GM21786 (cell line): ENCODE measurements around the gene PTPA.
"Not testable (repeated sequence)": the region's sequence is repeated elsewhere in the genome, so short reads cannot be mapped to it uniquely, and the experiment has no call there.

Experiments
- ATAC-seq: cut with Tn5 transposase; IDR thresholded peaks from one replicate; pipeline ENCODE4 v1.9.1; 2021; ENCODE audit not compliant: unreplicated experiment

Gene PTPA

DNA sequence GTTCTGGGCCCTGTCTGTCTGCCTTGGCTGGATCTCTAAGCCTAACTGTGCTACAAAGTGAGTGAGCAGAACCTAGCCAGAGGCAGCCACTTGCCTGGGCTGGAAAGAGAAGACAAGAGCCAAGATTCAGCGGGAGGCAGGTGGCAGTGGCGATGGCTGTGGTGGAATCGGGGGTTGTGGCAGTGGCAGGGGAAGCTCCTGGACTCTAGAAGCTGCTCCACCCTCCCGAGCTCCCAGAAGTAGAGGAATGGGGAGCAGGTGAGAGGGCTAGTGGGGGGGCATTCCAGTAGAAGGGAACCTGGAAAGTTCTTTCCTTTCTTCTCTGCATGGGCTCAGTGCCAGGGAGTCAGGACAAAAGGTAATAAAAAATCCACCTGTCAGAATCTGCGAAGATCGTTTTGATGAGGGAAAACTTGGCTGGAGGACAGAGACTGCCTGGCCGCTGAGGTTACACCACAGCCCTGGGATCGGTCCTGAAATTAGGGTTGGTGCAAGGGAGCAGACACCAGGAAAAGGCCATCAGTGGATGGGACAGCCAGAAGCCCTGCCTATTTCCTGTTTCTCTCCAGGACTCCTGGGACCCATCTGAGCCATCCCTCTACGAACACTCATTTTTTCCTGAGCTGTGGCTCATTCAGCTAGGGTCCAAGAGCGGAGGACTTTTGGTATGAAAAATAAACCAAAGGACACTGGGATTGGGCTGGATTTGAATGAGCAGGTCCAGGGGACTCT is 2.2 kb upstream of the PTPA start:
- no peak for ATAC-seq

DNA sequence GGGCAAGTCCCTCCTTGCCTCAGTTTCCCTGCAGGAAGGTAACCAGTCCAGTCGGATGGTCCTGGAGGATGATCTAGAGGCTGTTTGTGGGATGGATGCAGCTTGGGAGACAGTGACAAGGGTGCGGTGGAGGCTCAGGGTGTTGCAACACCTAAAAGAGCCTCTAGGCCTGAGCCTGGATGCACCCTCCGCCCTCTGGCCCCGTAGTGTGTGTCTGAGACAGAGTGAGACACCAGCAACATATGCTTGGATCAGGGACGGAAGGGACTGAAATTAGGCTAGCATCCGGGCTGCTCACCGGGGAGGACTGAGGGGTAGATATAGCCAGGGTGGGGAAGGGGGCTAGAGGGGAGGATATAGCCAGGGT is 1.7 kb upstream of the PTPA start:
- no peak for ATAC-seq

DNA sequence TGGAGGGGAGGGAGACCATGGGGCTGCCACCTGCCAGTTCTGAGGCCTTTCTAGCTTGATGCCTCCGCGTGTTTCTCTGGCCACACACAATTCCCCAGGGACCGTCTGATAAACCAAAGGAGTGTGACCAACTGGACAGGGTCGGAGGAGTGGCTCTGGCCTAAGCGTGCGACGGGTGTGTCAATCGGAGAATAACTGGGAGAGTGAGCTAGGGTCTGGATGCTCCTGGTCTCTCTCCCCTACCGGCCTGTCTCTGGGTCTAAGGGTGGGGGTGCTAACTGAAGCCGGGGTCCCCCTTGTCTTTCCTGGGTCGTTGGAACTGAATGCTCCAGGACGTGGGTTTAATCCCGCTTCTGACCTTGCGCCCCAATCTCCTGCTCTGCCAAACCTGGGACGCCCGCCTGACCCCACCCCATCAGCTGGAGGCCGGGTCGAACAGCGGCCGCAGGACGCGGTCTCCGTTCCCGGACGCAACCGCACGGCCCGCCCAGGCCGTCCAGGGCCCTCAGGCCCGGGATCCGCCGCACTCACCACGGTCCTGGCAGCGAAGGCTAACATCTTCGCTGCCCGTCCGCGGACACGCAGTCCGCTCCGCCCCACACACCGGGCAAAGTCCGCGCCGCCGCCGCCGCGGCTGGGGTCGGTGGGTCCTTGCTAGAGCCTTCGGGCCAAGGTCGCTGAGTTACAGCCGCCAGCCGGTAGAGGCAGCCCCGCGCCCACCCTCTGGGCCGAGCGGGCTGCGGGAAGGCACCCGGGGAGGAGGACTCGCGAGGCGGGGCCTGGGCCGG is 1.1 kb upstream of the PTPA start:
- peak; percentile 3 for ATAC-seq

DNA sequence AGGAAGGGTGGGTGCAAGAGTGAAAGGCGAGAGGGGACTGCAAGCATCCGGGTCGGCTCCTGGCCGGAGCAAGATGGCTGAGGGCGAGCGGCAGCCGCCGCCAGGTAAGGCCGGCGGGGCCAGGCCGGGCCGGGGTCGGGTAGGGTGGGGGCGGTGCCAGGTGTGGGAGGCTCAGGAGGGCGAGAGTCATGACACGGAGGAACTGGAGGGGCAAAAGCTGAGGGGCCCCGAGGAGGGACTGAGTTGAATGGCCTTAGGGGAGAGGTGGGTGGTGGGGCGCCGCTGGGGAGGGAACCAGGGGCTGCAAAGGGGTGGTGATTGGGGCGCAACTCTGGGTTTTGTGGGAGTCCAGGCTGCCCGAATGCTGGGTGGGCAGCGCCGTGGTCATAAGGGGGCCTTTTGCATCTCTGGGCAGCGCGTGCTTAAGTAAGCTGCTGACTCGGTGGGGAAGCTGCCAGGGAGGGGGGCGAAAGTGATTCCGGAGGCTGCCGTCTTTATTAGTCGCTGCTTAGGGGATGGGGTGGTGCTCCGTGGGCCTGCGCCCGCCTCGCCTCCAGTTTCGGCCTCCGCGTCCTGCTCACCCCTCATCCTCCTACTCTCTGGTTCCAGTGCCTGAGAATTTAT is 425 bp downstream of the PTPA start:
- peak; percentile 17 for ATAC-seq

DNA sequence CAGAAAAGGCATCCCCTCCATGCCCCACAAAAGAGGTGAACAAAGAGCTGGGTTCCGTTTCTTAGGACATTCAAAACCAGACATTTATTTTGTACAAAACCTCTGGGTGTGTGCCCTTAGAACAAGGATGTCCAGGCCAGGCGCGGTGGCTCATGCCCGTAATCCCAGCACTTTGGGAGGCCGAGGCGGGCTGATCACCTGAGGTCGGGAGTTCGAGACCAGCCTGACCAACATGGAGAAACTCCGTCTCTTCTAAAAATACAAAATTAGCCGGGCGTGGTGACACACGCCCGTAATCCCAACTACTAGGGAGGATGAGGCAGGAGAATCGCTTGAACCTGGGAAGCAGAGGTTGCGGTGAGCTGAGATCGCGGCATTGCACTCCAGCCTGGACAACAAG is 1.3 kb downstream of the PTPA start:
- not testable (repeated sequence) for ATAC-seq

DNA sequence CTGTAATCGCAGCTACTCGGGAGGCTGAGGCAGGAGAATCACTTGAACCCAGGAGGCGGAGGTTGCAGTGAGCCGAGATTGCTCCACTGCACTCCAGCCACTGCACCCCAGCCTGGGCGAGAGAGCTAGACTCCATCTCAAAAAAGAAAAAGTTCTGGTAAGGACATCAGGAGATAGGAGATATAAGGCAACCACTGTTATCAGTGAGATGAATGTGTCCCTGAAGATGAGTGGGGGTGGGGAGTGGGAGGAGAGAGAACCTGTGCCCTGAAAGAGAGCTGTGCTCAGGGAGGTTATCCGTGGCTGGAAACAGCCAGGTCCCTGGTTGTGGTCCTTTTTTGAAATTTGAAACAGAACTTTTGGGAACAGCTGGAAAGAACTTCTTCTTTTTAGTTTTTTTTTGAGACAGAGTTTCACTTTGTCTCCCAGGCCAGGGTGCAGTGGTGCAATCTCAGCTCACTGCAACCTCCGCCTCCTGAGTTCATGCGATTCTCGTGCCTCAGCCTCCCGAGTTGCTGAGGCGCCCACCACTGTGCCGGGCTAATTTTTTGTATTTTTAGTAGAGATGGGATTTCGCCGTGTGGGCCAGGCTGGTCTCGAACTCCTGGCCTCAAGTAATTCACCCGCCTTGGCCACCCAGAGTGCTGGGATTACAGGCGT is 2.6 kb downstream of the PTPA start:
- no peak for ATAC-seq

DNA sequence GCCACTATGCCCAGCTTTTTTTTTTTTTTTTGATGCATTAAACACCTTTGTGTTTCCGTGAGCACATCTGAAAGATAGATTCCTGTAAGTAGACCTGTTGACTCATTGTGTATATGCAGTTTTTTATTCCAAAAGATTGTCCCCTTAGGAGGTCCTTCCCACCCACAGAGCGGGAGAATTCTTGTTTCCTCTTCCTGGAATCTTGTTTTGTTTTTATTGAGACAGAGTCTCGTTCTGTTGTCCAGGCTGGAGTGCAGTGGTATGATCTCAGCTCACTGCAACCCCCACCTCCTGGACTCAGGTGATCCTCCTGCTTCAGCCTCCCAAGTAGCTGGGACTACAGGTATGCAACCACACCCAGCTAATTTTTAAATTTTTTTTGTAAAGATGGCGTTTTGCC is 7.6 kb downstream of the PTPA start:
- no peak for ATAC-seq

DNA sequence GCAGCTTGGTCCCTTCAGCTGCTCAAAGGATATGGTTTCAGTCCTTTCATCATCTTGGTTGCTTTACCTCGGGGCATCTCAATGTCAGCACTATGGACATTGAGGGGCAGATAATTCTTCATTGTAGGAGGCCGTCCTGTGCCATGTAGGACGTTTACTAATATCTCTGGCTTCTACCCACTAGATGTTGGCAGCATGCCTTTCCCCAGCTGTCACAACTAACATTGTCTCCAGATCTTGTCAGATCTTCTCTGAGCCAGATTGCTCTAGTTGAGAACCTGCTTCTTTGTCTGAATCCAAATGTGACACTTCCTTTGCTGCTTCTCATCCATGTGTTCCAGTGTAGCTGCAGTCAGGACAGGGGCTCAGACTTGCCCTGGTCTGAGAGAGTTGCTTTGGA is 10.3 kb downstream of the PTPA start:
- ATAC-seq, result no peak

DNA sequence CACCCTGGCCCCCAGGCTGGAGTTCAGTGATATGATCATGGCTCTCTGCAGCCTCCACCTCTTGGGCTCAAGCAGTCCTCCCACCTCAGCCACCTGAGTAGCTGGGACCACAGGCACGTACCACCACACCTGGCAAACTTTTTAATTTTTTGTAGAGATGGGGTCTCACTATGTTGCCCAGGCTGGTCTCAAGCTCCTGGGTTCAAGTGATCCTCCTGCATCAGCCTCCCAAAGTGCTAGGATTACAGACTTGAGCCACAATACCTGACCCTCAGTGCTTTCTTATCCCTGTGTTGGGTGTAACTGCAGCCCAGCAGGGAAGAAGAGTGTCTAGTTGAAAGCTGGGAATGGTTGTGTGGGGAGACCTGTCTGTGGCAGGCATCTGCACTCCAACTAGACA is 10.9 kb downstream of the PTPA start:
- ATAC-seq, result no peak

DNA sequence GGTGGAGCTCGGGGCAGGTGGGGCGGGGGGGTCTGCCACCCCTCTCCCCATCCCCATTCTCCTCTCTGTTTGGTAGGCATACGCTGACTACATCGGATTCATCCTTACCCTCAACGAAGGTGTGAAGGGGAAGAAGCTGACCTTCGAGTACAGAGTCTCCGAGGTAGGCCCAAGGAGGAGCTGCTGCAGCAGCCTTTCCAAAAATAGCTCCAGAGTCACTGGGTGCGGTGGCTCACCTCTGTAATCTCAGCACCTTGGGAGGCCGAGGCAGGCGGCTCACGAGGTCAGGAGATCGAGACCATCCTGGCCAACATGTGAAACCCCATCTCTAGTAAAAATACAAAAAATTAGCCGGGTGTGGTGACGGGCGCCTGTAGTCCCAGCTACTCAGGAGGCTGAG is 11.8 kb downstream of the PTPA start:
- ATAC-seq, result not testable (repeated sequence)

DNA sequence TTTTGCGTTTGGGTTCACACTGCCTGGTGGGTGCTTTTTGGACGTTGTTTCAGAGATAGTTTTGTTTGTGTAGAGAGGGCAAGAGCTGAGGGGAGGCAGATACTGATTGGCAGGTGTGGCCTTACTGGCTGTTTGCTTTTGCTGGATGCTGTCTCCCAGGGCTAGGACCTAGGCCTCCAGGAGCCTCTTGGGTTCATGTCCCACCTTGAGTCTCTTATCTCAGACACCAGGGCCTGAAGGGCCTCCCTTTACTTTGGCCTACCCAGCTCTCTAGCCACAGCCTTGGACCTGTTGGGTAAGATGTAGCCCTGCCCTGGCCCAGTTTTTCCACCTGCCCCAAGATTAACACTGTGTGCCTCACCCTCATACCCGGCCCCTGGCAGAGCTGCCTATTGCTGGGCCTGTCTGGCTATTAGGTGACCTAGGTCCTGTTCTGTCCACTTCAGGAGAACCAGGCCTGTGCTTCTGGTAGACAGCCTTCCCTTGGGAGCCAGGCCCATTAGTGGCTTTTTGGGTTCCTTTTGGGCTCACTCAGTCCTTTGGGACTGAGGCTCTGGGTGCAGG is 13.4 kb downstream of the PTPA start:
- ATAC-seq, result no peak

DNA sequence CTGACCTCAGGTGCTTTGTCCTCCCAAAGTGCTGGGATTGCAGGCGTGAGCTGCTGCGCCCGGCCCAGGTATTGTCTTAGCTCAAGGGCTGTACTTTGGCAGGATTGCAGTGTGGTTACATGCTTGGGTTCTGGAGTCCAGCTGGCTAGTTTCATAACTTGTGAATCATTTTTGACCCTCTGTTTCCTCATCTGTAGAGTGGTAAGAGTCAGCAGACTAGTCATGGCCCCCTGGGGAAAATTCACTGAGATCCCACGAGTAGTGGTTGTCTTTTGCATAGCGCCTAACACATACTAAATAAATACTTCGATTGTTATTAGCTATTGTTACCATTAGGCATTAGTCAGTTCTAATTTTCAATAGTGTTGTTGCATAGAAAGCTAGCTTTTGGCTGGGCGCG is 14.3 kb downstream of the PTPA start:
- no peak for ATAC-seq

DNA sequence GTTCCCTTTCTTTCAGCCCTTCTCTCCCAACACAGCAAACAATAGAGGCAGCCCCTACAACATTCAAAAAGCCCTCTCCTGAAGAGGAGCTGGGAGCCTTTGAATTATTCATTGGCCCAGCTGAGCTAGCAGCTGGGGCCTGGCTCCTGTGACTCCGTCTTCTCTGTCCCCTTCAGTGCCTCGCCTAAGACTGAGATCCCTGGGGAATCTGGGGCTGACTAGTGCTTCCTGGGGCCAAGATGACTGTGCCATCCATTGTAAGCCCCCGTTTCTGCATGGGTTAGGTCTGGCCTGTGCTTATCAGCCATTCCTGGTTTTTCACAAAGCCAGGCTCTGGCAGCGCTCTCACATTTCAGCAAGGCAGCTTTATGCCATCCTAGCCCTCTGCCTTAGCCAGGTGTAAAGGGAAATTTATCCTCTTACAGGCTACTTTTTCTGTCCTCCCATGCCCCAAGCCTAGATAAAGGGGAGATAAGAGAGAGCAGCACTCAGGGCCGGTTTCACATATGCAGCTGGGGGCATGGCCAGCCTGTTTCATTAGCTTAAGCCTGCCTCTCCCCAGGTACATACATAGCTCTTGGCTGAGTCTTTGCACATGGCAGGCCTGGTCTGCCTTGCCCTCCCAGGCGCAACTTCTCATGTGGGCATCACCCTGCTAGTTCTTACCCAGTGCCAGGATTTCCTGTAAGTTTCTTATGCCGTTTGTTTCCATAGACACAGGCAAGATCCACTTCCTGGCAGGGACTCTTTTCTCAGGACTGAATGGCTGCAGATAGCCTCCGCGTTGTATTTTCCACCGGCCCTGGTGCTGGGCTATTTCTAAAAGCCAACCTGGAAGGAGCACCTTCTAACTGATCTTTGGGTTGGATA is 15.8 kb downstream of the PTPA start:
- no peak for ATAC-seq

DNA sequence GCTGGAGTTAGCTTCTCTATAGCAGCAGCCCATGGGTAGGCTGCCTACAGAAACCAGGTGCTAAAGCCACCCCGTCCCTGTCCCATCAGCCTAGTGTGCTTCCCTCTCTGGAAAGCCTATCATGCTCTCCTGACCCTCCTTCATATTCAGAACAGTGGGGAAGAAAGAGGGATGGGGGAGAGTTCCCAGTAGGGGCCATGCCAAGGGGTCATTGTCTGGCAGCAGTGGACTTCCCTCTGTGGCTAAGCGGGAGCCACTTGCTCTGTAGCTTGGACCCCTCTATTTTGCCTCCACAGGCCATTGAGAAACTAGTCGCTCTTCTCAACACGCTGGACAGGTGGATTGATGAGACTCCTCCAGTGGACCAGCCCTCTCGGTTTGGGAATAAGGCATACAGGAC is 17.5 kb downstream of the PTPA start:
- ATAC-seq, result no peak

DNA sequence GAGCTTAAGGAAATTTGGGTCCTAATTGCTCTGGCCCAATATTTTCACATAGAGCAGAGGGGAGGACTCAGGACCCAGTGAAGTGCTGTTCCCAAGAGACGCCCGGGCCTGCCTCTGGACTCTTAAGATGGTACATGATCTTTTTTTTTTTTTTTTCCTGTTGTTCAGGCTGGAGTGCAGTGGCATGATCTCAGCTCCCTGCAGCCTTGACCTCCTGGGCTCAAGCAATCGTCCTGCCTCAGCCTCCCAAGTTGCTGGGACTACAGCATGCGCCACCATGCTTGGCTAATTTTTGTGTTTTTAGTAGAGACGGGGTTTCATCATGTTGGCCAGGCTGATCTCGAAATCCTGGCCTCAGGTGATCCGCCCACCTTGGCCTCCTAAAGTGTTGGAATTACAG is 19.1 kb downstream of the PTPA start:
- not testable (repeated sequence) for ATAC-seq

DNA sequence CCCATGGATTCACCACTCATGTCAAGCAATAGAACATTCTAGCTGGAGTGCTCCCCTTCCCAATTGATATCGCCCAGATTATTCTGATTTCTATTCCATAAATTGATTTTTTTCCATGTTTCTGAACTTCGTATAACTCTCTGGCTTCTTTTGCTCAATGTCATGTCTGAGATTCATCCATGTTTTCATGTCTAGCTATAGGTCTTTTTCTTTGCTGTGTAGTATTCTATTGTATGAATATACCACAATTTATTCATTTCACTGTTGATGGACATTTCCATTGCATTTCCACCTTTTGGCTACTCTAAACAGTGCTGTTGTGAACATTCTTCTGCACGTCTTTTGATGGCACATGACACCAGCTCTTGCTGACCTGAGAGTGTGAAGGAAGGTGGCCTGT is 19.6 kb downstream of the PTPA start:
- no peak for ATAC-seq

DNA sequence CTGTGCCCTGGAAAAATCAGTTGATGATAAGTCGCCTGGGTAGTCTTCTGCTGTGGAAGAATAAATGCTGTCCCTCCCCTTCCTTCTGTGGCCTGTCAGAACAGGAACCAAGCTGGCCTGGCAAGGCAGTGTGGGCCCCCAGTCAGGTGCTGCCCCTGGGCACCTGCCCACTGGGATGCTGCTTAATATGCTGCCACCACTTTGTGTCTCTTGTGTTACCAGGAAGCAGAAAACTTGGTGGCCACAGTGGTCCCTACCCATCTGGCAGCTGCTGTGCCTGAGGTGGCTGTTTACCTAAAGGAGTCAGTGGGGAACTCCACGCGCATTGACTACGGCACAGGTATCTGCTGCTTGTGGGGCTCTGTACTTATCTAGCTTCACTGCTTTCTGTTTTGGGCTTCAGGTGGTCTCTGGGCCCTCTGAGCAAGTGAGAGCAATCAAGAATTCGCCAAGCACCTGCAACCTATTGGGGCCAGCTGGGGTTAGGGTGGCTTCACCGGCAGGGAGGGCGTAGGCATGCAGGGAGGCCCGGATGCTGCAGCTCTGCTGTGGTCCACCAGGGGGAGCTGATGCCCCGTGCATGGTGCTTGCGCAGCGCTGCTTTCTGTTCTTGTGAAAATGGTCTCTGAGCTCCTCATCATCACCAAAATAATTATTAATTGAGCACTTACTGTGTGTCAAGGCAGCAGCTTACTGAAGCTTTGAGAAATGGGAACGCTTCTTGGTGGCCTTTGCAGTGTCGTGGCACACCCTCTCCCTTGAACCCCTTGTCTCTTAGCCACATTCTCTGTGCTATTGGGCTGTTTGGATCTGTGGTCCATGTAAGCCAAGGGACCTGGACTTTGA is 20.3 kb downstream of the PTPA start:
- ATAC-seq, result no peak

DNA sequence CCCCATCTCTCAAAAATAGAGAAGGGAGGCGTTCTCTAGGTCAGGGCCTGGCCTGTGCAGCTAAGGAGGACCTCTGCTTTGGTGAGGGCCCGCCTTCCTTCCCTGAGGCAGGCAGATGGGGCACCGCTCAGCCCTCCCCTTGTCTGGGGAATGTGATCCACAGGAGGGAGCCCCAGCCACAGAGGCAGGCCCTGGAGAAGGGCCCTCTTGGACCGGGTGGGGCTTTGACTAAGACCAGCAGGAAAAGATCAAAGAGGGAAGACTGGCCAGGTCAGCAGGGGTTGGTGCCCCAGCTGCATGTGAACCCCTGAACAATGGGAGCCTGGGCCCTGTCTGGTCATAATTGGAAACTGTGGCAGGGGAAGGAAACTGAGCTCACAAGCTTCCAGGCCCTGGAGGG is 21.9 kb downstream of the PTPA start:
- ATAC-seq, result no peak

DNA sequence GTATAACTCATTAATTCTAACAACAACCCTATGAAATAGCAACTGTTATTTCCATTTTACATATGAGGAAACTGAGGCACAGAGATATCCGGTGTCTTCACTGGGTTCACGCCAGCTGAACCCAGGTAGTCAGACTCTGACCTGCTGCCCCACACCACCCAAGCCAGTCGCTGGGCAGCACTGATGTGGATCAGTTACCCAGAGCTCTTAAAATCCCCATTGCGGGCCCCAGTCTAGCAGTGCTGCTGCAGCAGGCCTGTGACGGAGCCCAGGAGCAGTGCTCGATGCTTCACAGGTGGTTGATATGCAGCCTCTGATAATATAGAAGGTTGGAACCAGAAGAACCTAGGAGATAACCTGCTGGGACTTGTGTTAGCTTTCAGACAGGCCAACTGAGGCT is 24.3 kb downstream of the PTPA start:
- ATAC-seq, result no peak
